Glomerular endothelial cell (primary cell): ENCODE measurements around the gene KLHL24. TPM values are rescaled to one million over a fixed set of nuclear protein-coding genes. Genes with fewer than 3 reads are reported as not detected.

Experiments
- total RNA-seq: library from RNA; depleted of rRNA; stranded (reverse); fragments of >200 nt; gene quantifications from 2 replicates; pipeline ENCODE4 v1.2.3, GENCODE V29; 2015

Gene KLHL24
- total RNA-seq, 1 donor from 2014 or later = 78.8 TPM

Other genes with a start within 250 kb of the KLHL24 start
- 3.1 and 3.6 TPM in 2 replicates for gene MCF2L2, start 207.0 kb upstream of the KLHL24 start, total RNA-seq
- 9.5 and 13.0 TPM in 2 replicates for gene KLHL6, start 79.9 kb upstream of the KLHL24 start, total RNA-seq
- 36.3 and 54.5 TPM in 2 replicates for gene YEATS2, start 62.2 kb downstream of the KLHL24 start, total RNA-seq
- gene MAP6D1, start 190.0 kb downstream of the KLHL24 start, total RNA-seq = 5.3 and 10.0 TPM in 2 replicates
- gene PARL, start 249.3 kb downstream of the KLHL24 start, total RNA-seq = 21.8 and 29.6 TPM in 2 replicates